Stomach (tissue), 9 donors: ENCODE results near the gene FAR1. TPM values are rescaled to one million over a fixed set of nuclear protein-coding genes. Genes with fewer than 3 reads are reported as not detected.

Experiments used
- DNase-seq, 2 donors: peaks; one replicate each; pipeline versions ENCODE4 v3.0.0 to v3.0.0-alpha.2; 2013 to 2019
- H3K27ac ChIP-seq, 5 donors: fragments of 200-600 bp in 4 of 5; sonication (generic) in 4 of 5; one replicate each; pipeline ENCODE4 v1.5.1; 2013 to 2019; ENCODE audit warnings: mild to moderate bottlenecking in 1 of 5, moderate library complexity in 1 of 5
- H3K27me3 ChIP-seq, 3 donors: fragments of 200-600 bp; sonication (generic); one replicate each; pipeline ENCODE4 v1.5.1; 2017 to 2019; ENCODE audit warnings: mixed run types in 1 of 3
- H3K36me3 ChIP-seq, 4 donors: fragments of 200-600 bp; sonication (generic); 1 replicate in 3 of 4; 2 replicates in 1 of 4; pipeline ENCODE4 v1.5.1; 2016 to 2019
- H3K4me1 ChIP-seq, 4 donors: fragments of 200-600 bp; sonication (generic); one replicate each; pipeline ENCODE4 v1.5.1; 2016 to 2019
- H3K4me3 ChIP-seq, 4 donors: fragments of 200-600 bp; sonication (generic) in 3 of 4; one replicate each; pipeline ENCODE4 v1.5.1; 2016 to 2019; ENCODE audit warnings: mild to moderate bottlenecking in 1 of 4
- H3K9me3 ChIP-seq, 4 donors: fragments of 200-600 bp; sonication (generic); one replicate each; pipeline ENCODE4 v1.5.1; 2016 to 2019
- EP300 ChIP-seq: sonication (generic); formaldehyde crosslinking; IDR thresholded peaks from one replicate; pipeline ENCODE4 v1.6.1; 2017; ENCODE audit warnings: antibody characterized with exemption
- POLR2A ChIP-seq, 4 donors: fragments of 450-650 bp; IDR thresholded peaks; one replicate each; pipeline ENCODE4 v1.6.1; 2016; ENCODE audit warnings: antibody characterized with exemption in 4 of 4, control low read depth in 2 of 4, mild to moderate bottlenecking in 1 of 4, moderate library complexity in 1 of 4
- POLR2AphosphoS5 ChIP-seq, 3 donors: sonication (generic); formaldehyde crosslinking; IDR thresholded peaks; one replicate each; pipeline ENCODE4 v1.6.1; 2016; ENCODE audit warnings: antibody characterized with exemption in 3 of 3
- WGBS, 5 donors: extraction: QIAGEN DNeasy Blood & Tissue Kit in 3 of 5; methylation state at CpG; one replicate each; pipeline versions ENCODE4 v1.1.5 to v1.1.7; 2013 to 2018; 5-methylcytosine and 5-hydroxymethylcytosine counted together
- intact Hi-C: fragments of 100-400 bp; cut with DNase I; formaldehyde crosslinking; loops from one replicate; pipeline ENCODE4 v1.15.1; 2023; ENCODE audit warnings: low total_unique reads
- polyA plus RNA-seq, 3 donors: library from polyadenylated mRNA; stranded (reverse); fragments of 200-250 nt; gene quantifications; one replicate each; pipeline ENCODE4 v1.2.3, GENCODE V29; 2013
- total RNA-seq, 5 donors: library from RNA; depleted of rRNA; stranded (reverse); fragments of >200 nt; gene quantifications; one replicate each; pipeline versions ENCODE4 v1.1.0 to v1.2.3, GENCODE V29; 2014 to 2016
- TF ChIP-seq, protein P1 (sequence below), 7 experiments: fragments of 450-650 bp in 4 of 7; fragments of 200-600 bp in 3 of 7; sonication (generic) in 3 of 7; IDR thresholded peaks; one replicate each; pipeline ENCODE4 v1.5.1; 2016 to 2019; ENCODE audit warnings: antibody characterized with exemption in 7 of 7, control low read depth in 2 of 7, mild to moderate bottlenecking in 1 of 7
- donor health status: healthy with polysubstance abuse.
- donor health status: Bipolar disorder and iron deficiency.
- donor health status: healthy.

Gene FAR1
- total and polyA plus RNA-seq, 8 donors: 27.0 to 374 (median 90.7) TPM

- H3K27me3 ChIP-seq: no peaks in the 10 kb centered on the region
- intact Hi-C loops: no loop called here
- H3K9me3 ChIP-seq: no peaks in the 10 kb centered on the region
- WGBS, 5 donors: 3 to 4% (median 4%) methylated on average over 15 of the region's 15 CpGs
- peaks cover 19 to 57% (median 33%) of the 10 kb centered on the region in 4 donors for H3K4me1 ChIP-seq
- TF ChIP-seq, protein P1, sequence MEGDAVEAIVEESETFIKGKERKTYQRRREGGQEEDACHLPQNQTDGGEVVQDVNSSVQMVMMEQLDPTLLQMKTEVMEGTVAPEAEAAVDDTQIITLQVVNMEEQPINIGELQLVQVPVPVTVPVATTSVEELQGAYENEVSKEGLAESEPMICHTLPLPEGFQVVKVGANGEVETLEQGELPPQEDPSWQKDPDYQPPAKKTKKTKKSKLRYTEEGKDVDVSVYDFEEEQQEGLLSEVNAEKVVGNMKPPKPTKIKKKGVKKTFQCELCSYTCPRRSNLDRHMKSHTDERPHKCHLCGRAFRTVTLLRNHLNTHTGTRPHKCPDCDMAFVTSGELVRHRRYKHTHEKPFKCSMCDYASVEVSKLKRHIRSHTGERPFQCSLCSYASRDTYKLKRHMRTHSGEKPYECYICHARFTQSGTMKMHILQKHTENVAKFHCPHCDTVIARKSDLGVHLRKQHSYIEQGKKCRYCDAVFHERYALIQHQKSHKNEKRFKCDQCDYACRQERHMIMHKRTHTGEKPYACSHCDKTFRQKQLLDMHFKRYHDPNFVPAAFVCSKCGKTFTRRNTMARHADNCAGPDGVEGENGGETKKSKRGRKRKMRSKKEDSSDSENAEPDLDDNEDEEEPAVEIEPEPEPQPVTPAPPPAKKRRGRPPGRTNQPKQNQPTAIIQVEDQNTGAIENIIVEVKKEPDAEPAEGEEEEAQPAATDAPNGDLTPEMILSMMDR (IDR thresholded peaks at IDR 0.05): no peak
- no peak for TF ChIP-seq EP300
- TF ChIP-seq POLR2AphosphoS5 (IDR thresholded peaks at IDR 0.05): no peak
- no peak for TF ChIP-seq POLR2A (IDR thresholded peaks at IDR 0.05)
- peak overlapping the region; percentile 93 to 97 (median 96) for H3K27ac ChIP-seq
- peak overlapping the region; percentile 91 to 99 (median 98) for H3K4me3 ChIP-seq
- no peak for DNase-seq
- H3K36me3 ChIP-seq: no peaks in the 10 kb centered on the region
Observed at GRCh38 chr11:13667795-13668101, 720 bp upstream of the FAR1 start.

DNA sequence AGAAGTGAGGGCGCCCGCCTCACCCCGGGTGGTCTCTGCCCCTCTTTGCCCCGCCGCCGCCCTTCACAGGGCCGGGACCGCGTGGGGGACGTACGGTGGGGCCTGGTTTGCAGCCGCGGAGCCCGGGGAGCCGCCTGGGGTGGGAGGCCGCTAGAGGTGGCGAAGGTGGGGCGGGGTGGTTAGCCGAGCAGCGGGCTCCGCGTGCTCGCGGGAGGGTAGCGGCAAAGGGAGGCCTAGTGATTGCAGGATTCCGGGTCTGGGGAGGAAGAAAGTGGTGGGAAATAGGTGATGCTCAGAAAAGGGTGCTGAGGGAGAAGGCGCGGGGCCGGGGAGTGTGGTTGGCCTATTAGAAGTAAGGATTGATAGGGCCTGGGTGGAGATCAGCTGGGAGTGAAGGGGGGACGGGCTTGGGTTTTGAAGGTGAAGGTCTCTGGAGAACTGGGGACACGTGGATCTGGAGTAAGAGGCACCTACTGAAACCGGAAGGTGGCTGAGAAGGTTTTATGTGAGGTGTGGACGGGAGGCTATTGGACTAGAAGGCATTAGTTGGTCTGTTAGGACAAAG lies 571 bp downstream of the FAR1 start:
- Histone ChIP-seq H3K9me3 (no peaks in the 10 kb centered on the region), H3K36me3 (no peaks in the 10 kb centered on the region), H3K4me1 (peaks cover 19 to 62% (median 37%) of the 10 kb centered on the region in 4 donors), H3K27ac (peak overlapping the region; percentile 93 to 98 (median 97)), H3K27me3 (no peaks in the 10 kb centered on the region), H3K4me3 (peak overlapping the region; percentile 91 to 99 (median 98))
- TF ChIP-seq, protein P1 (IDR thresholded peaks at IDR 0.05): no peak
- TF ChIP-seq POLR2A (IDR thresholded peaks at IDR 0.05): no peak
- TF ChIP-seq EP300: no peak
- no peak for TF ChIP-seq POLR2AphosphoS5 (IDR thresholded peaks at IDR 0.05)
- 0 to 1% (median 0%) methylated on average over 27 to 33 of the region's 33 CpGs for WGBS, 5 donors
- intact Hi-C loops: no loop called here
- peak; percentile 41 to 78 for DNase-seq

DNA sequence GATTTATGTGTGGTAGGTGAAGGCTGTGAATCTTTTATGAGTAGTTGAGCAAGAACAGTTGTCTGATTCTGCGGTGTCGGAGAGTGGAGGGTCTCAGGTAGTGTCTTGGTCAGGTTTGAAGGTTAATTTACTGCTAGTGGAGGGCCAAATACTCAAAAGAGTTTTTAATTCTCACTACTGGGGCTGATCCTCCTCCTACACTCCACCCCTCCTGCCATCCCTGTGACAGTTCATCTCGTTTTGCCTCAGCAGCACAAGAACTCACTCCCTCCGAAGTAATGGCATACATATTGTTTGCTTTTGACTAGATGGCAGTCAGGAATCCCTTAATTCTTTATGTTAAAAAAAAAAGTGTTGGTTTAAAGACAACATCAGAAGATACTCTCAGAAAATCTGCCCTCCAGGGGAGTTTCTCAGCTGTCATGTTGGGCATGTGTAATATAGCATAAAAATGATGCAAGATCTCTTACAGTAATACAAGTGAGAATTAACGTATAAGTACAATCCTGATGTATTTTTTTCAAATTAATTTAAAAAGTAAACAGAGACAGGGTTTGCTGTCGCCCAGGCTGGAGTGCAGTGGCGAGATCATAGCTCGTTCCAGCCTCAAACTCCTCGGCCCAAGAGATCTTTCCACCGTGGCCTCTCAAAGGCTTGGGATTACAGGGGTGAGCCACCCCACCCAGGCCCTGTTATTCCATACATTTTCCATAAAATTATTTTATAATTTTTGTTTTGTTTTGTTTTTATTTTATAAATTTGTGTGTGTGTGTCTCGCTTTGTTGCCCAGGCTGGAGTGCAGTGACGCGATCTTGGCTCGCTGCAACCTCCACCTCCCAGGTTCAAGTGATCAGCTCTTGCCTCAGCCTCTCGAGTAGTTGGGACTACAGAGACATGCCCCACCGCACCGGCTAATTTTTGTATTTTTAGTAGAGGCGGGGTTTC lies 1.3 kb downstream of the FAR1 start:
- TF ChIP-seq EP300: no peak
- TF ChIP-seq POLR2A (IDR thresholded peaks at IDR 0.05): no peak
- TF ChIP-seq POLR2AphosphoS5 (IDR thresholded peaks at IDR 0.05): no peak
- TF ChIP-seq, protein P1 (IDR thresholded peaks at IDR 0.05): no peak
- intact Hi-C loops: no loop called here
- WGBS, 5 donors: 30 to 51% (median 47%) methylated on average over 18 of the region's 18 CpGs
- Histone ChIP-seq H3K27ac (peak overlapping the region; percentile 93 to 98 (median 97)), H3K36me3 (no peaks in the 10 kb centered on the region), H3K27me3 (no peaks in the 10 kb centered on the region), H3K9me3 (no peaks in the 10 kb centered on the region), H3K4me3 (peak overlapping the region; percentile 91 to 99 (median 98)), H3K4me1 (peaks cover 19 to 69% (median 43%) of the 10 kb centered on the region in 4 donors)
- DNase-seq: no peak

DNA sequence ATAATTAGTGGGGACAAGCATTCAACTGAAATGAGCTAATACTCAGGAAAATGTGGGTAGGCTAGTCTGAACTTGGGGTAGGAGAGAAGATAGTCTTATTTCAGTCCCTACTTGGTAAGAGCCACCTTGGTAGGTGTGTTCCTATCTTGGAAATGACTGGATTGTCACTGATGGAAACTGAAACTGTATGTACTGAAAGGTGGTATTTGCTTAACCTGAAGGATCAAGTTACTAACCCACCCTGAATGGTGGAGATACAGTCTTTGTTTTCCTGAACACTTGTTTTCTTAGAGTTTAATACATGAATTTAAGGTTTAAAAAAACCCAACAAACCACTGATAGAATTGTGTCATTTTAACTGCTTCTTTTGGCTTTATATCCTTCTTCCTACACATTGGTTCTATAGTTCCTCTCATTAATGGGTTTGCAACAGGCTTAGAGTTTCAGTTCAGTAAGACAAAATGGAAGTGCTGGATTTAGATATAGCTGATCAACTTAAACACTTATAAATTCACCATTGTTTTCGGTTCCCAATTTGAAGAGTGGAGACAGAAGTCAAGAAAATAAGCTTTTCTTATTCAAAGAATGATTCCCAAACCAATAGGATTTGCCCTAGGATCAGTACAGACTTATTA lies 4.2 kb downstream of the FAR1 start:
- intact Hi-C loops: no loop called here
- Histone ChIP-seq H3K36me3 (no peaks in the 10 kb centered on the region), H3K9me3 (no peaks in the 10 kb centered on the region), H3K4me1 (peaks cover 20 to 88% (median 59%) of the 10 kb centered on the region in 4 donors), H3K27ac (peak overlapping the region in 2 of 5 donors; percentile 19 to 72), H3K27me3 (no peaks in the 10 kb centered on the region), H3K4me3 (no peak overlapping the region)
- WGBS, 5 donors: 79 to 83% (median 81%) methylated on average over 1 of the region's 1 CpG
- DNase-seq: peak in 1 of 2 donors; percentile 60
- TF ChIP-seq, protein P1 (IDR thresholded peaks at IDR 0.05): no peak
